Measurements from ENCODE around the gene RECK.

GRCh38 chr9:36145970-36146369 lies 109.3 kb downstream of the RECK start:
- TF ChIP-seq CTCF (IDR thresholded peaks at IDR 0.05), result no peak
- TF ChIP-seq POLR2A (IDR thresholded peaks at IDR 0.05), result no peak
